ENCODE data around the gene MRPL21.

Gene MRPL21

GRCh38 chr11:68880851-68881250, 22.8 kb downstream of the MRPL21 start:
- in situ Hi-C loops (cut with MboI; ENCODE audit: low sequenced_read_pairs, unreplicated experiment), result no loop called here
- DNase-seq (ENCODE audit: low spot score), result no peak
- TF ChIP-seq CTCF (IDR thresholded peaks at IDR 0.05; ENCODE audit: borderline replicate concordance, control extremely low read depth, extremely low read depth, insufficient read depth, missing control alignments), result no peak

DNA sequence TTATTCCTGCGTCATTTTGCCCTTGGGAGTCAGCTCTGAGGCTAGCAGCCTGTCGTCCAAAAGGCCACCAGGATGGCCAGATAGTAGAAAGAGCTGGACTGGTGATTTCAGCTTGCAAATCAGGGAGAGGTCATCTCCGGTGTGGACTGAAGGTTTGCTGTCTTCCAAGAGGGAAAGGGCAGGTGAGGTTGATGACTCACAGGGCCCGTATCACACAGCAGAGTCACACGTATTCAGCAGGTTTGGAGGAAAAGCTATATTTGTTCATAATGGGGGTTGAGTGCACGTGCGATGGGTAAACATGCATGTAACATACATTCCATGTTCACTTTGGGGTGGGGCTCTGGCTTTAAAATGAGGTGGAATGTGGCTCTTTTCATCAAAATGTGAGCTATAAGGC, 25.6 kb downstream of the MRPL21 start:
- no peak for DNase-seq (ENCODE audit: low spot score)
- no peak for TF ChIP-seq CTCF (IDR thresholded peaks at IDR 0.05; ENCODE audit: borderline replicate concordance, control extremely low read depth, extremely low read depth, insufficient read depth, missing control alignments)
- in situ Hi-C loops (cut with MboI; ENCODE audit: low sequenced_read_pairs, unreplicated experiment), result no loop called here

GRCh38 chr11:68872216-68873003, 31.2 kb downstream of the MRPL21 start:
- DNase-seq (ENCODE audit: low spot score), result no peak
- in situ Hi-C loops (cut with MboI; ENCODE audit: low sequenced_read_pairs, unreplicated experiment), result no loop called here

DNA sequence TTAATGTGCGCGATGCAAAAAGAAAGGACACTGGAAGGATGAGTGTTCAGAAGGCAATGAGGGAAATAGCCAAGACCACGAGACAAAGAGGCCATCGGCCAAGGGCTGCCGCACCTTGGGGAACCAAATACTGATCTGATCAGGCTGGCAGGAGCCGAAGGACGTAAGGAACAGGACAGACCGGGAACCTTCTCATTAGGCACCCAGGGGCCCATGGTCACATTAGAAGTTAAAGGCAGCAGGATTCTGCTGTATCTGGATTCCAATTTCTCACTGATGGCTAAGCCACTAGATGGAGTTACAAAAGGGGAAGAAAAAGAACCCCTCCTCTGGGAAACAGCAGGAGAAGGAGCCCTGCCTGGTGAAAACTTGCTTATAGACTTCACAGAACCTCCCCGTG, 33.2 kb downstream of the MRPL21 start:
- TF ChIP-seq CTCF (IDR thresholded peaks at IDR 0.05; ENCODE audit: borderline replicate concordance, control extremely low read depth, extremely low read depth, insufficient read depth, missing control alignments), result no peak
- in situ Hi-C loops (cut with MboI; ENCODE audit: low sequenced_read_pairs, unreplicated experiment), result no loop called here
- no peak for DNase-seq (ENCODE audit: low spot score)

More at GRCh38 chr11:68872216-68873003, 31.2 kb downstream of the MRPL21 start:
- no peak for TF ChIP-seq CTCF (IDR thresholded peaks at IDR 0.05; ENCODE audit: borderline replicate concordance, control extremely low read depth, extremely low read depth, insufficient read depth, missing control alignments)

DNA sequence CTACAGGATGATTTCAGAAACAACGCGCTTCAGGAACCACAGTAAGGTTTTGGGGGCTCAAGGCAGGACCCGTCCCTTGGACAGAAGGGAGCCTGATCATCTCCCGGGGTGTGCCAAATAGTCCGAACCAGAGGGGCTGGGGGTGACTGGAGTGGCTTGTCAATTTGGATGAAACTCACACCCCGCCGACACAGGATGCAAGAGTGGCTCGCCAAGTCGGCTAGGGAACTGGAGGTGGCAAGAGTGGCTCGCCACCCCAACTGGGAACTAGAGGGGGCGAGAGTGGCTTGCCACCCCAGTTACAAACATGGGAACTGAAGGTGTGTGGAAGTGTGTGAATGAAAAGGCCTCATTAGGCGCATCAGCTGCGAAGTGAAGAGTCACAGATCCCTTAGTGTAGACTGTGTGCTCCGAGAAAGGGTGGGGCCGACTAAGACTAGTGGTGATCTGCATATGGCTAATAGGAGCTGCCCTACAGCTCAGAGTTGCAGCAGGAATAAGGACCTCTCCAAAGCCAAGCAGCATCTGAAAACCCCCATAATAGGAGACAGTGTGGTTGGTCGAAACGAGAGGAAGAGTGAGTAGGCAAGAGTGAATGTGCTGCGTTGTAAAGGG, 35.3 kb downstream of the MRPL21 start:
- no peak for DNase-seq (ENCODE audit: low spot score)
- TF ChIP-seq CTCF (IDR thresholded peaks at IDR 0.05; ENCODE audit: borderline replicate concordance, control extremely low read depth, extremely low read depth, insufficient read depth, missing control alignments), result no peak
- in situ Hi-C loops (cut with MboI; ENCODE audit: low sequenced_read_pairs, unreplicated experiment), result no loop called here

DNA sequence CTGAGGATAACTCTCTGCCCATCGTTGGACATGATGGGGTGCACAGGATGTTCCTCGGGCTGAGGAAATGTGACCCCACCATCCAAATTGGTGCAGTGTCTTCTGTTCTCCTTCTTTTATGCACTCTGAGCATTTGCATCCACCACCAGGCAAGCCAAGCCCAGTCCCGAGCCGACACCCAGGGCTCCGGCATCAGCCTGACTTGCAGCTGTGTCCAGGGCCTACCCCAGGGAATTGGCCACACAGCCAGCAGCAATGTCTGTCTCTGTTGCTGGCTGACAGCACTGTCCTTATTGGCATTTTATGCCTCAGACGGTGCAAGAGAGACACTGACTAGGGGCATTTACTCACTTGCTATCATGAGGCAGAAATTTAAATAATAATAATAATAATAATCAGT, 36.6 kb downstream of the MRPL21 start:
- DNase-seq (ENCODE audit: low spot score), result no peak
- no peak for TF ChIP-seq CTCF (IDR thresholded peaks at IDR 0.05; ENCODE audit: borderline replicate concordance, control extremely low read depth, extremely low read depth, insufficient read depth, missing control alignments)
- in situ Hi-C loops (cut with MboI; ENCODE audit: low sequenced_read_pairs, unreplicated experiment), result no loop called here
